Frontal cortex (tissue), 4 donors: ENCODE data around the gene SIGLEC7. TPM values are rescaled to one million over a fixed set of nuclear protein-coding genes. Genes with fewer than 3 reads are reported as not detected.

ENCODE experiments used
- DNase-seq, 2 donors: peaks; one replicate each; pipeline ENCODE4 v3.0.0; 2012; ENCODE audit warnings: low spot score in 2 of 2
- FAIRE-seq: peaks from 2 replicates; lab custom pipeline; 2012; peaks lifted over from hg19 to GRCh38; lab: Jason Lieb, UNC
- total RNA-seq: library from RNA; depleted of rRNA; stranded (reverse); fragments of >200 nt; gene quantifications from one replicate; pipeline ENCODE4 v1.2.3, GENCODE V29; 2014
- donor health status: control.
- donor health status: control.
- donor health status: control.

The SIGLEC7 gene
- total RNA-seq, 1 donor from 2014 or later: under 0.01 TPM

- FAIRE-seq (no peak), DNase-seq (no peak)
Measured at GRCh38 chr19:51194527-51195315, 52.6 kb downstream of the SIGLEC7 start.

DNA sequence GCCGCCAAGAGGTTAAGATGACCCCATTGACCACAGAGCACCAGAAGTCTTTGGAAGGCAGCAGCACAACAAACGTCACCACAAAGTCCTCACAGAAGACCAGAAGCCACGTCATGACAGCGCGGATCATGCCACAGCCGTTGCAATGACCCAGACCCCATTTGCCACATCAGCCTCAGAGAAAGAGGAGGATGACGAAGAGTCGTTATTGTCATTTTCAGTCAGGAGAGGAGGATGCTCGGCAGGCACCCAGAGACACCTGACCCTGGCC, 53.1 kb downstream of the SIGLEC7 start:
- no peak for FAIRE-seq
- no peak for DNase-seq

DNA sequence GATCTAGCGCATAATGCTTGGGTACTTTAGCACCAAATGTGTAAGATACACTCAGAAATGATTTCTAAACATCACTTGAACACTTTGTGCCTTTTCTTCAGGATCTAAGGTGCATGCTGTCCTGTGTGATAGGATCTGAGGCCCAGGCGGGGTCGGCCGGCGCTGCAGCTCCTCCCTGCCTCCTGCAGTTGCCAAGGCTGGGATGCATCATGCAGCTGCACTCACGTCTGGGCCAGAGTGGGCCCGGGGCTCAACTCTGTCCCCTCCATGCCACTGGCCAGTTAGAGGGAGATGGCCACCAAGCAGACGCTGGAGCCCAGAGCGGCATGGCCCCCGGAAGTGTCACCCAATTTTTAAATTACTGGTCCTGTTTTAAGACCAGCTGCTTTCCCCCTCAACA, 53.5 kb downstream of the SIGLEC7 start:
- FAIRE-seq: no peak
- DNase-seq: no peak

- FAIRE-seq: no peak
- no peak for DNase-seq
Measured at GRCh38 chr19:51196181-51196580, 54.1 kb downstream of the SIGLEC7 start.

DNA sequence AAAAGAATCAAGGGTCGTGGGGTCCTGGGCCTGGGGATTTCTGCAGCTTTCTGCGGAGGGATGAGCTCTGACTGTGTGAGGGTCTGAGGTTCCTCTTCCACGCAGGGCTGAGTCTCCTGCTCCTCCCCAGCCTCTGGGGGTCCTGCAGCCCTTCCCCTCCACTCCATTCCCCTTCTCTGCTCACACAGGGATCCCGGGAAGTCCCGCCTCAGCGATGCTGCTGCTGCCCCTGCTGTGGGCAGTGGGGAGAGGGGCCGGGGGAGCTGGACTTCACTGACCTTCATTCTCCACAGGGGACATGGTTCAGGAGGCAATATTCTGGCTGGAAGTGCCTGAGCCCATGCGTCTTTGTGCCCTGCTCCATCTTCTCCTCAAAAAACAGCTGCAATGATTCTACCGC, 56.5 kb downstream of the SIGLEC7 start:
- DNase-seq: no peak
- no peak for FAIRE-seq

DNA sequence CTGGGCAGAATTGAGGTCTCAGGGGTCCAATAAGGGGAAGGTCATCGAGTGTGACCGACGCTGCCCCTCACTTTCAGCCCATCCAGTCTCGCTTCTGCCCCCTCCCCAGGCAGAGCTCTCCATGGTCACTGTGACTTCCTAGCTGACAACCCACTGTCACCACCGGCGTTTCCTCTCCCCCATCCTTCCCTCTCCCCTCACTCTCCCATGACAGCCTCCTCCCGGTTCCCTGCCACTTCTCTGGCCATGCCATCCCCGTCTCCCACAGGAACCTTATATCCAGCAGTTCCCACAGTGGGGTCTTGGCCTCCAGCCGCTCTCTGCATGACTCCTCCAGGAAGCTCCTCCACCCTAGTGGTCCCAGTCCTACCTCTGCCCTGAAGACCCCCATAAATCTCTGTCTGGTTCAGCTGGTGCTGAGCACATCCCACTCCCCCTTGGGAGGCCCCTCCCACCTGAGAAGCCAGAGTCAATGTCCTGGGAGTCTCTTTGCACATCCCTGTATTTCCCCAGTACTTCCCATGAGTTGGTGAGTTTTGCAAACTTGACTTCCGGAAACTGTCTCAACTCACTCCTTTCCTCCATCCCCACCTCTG, 58.1 kb downstream of the SIGLEC7 start:
- no peak for DNase-seq
- FAIRE-seq: no peak

- no peak for FAIRE-seq
- DNase-seq: no peak
Measured at GRCh38 chr19:51201712-51202111, 59.6 kb downstream of the SIGLEC7 start.

Other genes with a start within 250 kb of the SIGLEC7 start
- gene KLK4, start 230.9 kb upstream of the SIGLEC7 start, total RNA-seq: not detected
- gene KLK5, start 189.3 kb upstream of the SIGLEC7 start, total RNA-seq: not detected
- not detected for gene KLK6, start 172.7 kb upstream of the SIGLEC7 start, total RNA-seq
- gene KLK7, start 158.4 kb upstream of the SIGLEC7 start, total RNA-seq: not detected
- not detected for gene KLK8, start 140.7 kb upstream of the SIGLEC7 start, total RNA-seq
- gene KLK10, start 122.6 kb upstream of the SIGLEC7 start, total RNA-seq: not detected
- gene KLK11, start 115.7 kb upstream of the SIGLEC7 start, total RNA-seq: not detected
- gene KLK12, start 107.3 kb upstream of the SIGLEC7 start, total RNA-seq: not detected
- gene KLK13, start 77.2 kb upstream of the SIGLEC7 start, total RNA-seq: not detected
- not detected for gene KLK14, start 59.4 kb upstream of the SIGLEC7 start, total RNA-seq
- 4.1 TPM for gene CTU1, start 33.9 kb upstream of the SIGLEC7 start, total RNA-seq
- gene SIGLEC9, start 17.4 kb upstream of the SIGLEC7 start, total RNA-seq: 0.41 TPM
- 0.41 TPM for gene CD33, start 82.8 kb downstream of the SIGLEC7 start, total RNA-seq
- gene SIGLECL1, start 108.8 kb downstream of the SIGLEC7 start, total RNA-seq: not detected
- gene IGLON5, start 169.3 kb downstream of the SIGLEC7 start, total RNA-seq: 4.1 TPM
- gene VSIG10L, start 199.8 kb downstream of the SIGLEC7 start, total RNA-seq: 0.41 TPM
- gene ETFB, start 224.1 kb downstream of the SIGLEC7 start, total RNA-seq: 41.2 TPM
- gene CLDND2, start 226.7 kb downstream of the SIGLEC7 start, total RNA-seq: not detected
- gene NKG7, start 230.4 kb downstream of the SIGLEC7 start, total RNA-seq: not detected
- not detected for gene LIM2, start 245.7 kb downstream of the SIGLEC7 start, total RNA-seq
- not detected for gene C19orf84, start 248.3 kb downstream of the SIGLEC7 start, total RNA-seq